Measurements from ENCODE around the gene ACP3.

ACP3 gene

GRCh38 chr3:132344666-132345280, 27.6 kb downstream of the ACP3 start:
- 0 out of 2 replicates have a peak, but pooled peaks cover 3% of the 10 kb centered on the region for H3K4me1 ChIP-seq (ENCODE audit: insufficient read depth, low read length)
- H3K9me3 ChIP-seq (ENCODE audit: insufficient read depth, low read depth, low read length) = no peaks in the 10 kb centered on the region
- H3K36me3 ChIP-seq (ENCODE audit: insufficient read depth, low read length) = no peaks in the 10 kb centered on the region
- H3K27me3 ChIP-seq (ENCODE audit: insufficient read depth, low read length) = no peaks in the 10 kb centered on the region
- no peak overlapping the region for H3K4me3 ChIP-seq (ENCODE audit: low read length)
- H3K9ac ChIP-seq (ENCODE audit: low read depth, low read length) = no peak overlapping the region
- no peak overlapping the region for H3K27ac ChIP-seq (ENCODE audit: low read depth, low read length)

- H3K9ac ChIP-seq (ENCODE audit: low read depth, low read length) = no peak overlapping the region
- H3K27me3 ChIP-seq (ENCODE audit: insufficient read depth, low read length) = no peaks in the 10 kb centered on the region
- no peaks in the 10 kb centered on the region for H3K36me3 ChIP-seq (ENCODE audit: insufficient read depth, low read length)
- no peak overlapping the region for H3K4me3 ChIP-seq (ENCODE audit: low read length)
- H3K4me1 ChIP-seq (ENCODE audit: insufficient read depth, low read length) = peaks cover 23% of the 10 kb centered on the region
- WGBS = 85% methylated on average over 5 of the region's 5 CpGs
- no peaks in the 10 kb centered on the region for H3K9me3 ChIP-seq (ENCODE audit: insufficient read depth, low read depth, low read length)
- no peak overlapping the region for H3K27ac ChIP-seq (ENCODE audit: low read depth, low read length)
Measured at GRCh38 chr3:132346841-132347736, 29.9 kb downstream of the ACP3 start.

- Histone ChIP-seq H3K9me3 (ENCODE audit: insufficient read depth, low read depth, low read length) (no peaks in the 10 kb centered on the region), H3K4me3 (ENCODE audit: low read length) (no peak overlapping the region), H3K27ac (ENCODE audit: low read depth, low read length) (no peak overlapping the region), H3K36me3 (ENCODE audit: insufficient read depth, low read length) (no peaks in the 10 kb centered on the region), H3K27me3 (ENCODE audit: insufficient read depth, low read length) (no peaks in the 10 kb centered on the region), H3K4me1 (ENCODE audit: insufficient read depth, low read length) (peaks cover 20% of the 10 kb centered on the region), H3K9ac (ENCODE audit: low read depth, low read length) (no peak overlapping the region)
- 44% methylated on average over 1 of the region's 1 CpG for WGBS
Measured at GRCh38 chr3:132347811-132348210, 30.6 kb downstream of the ACP3 start.

- Histone ChIP-seq H3K9me3 (ENCODE audit: insufficient read depth, low read depth, low read length) (no peaks in the 10 kb centered on the region), H3K4me3 (ENCODE audit: low read length) (no peak overlapping the region), H3K4me1 (ENCODE audit: insufficient read depth, low read length) (peaks cover 20% of the 10 kb centered on the region), H3K9ac (ENCODE audit: low read depth, low read length) (no peak overlapping the region), H3K27ac (ENCODE audit: low read depth, low read length) (no peak overlapping the region), H3K36me3 (ENCODE audit: insufficient read depth, low read length) (no peaks in the 10 kb centered on the region), H3K27me3 (ENCODE audit: insufficient read depth, low read length) (no peaks in the 10 kb centered on the region)
- WGBS = no CpG with 5 or more reads among the region's 1 CpG
Measured at GRCh38 chr3:132348531-132348930, 31.3 kb downstream of the ACP3 start.

- no peaks in the 10 kb centered on the region for H3K27me3 ChIP-seq (ENCODE audit: insufficient read depth, low read length)
- 43% methylated on average over 1 of the region's 1 CpG for WGBS
- no peak overlapping the region for H3K4me3 ChIP-seq (ENCODE audit: low read length)
- H3K36me3 ChIP-seq (ENCODE audit: insufficient read depth, low read length) = no peaks in the 10 kb centered on the region
- no peak overlapping the region for H3K27ac ChIP-seq (ENCODE audit: low read depth, low read length)
- H3K4me1 ChIP-seq (ENCODE audit: insufficient read depth, low read length) = peaks cover 20% of the 10 kb centered on the region
- H3K9me3 ChIP-seq (ENCODE audit: insufficient read depth, low read depth, low read length) = no peaks in the 10 kb centered on the region
- H3K9ac ChIP-seq (ENCODE audit: low read depth, low read length) = no peak overlapping the region
Measured at GRCh38 chr3:132350814-132351213, 33.6 kb downstream of the ACP3 start.

GRCh38 chr3:132351222-132351806, 34.1 kb downstream of the ACP3 start:
- Histone ChIP-seq H3K4me3 (ENCODE audit: low read length) (no peak overlapping the region), H3K4me1 (ENCODE audit: insufficient read depth, low read length) (peaks cover 20% of the 10 kb centered on the region), H3K27me3 (ENCODE audit: insufficient read depth, low read length) (no peaks in the 10 kb centered on the region), H3K27ac (ENCODE audit: low read depth, low read length) (peak overlapping the region; percentile 17; the same call in 1 of the 2 replicates), H3K9ac (ENCODE audit: low read depth, low read length) (no peak overlapping the region), H3K36me3 (ENCODE audit: insufficient read depth, low read length) (no peaks in the 10 kb centered on the region), H3K9me3 (ENCODE audit: insufficient read depth, low read depth, low read length) (no peaks in the 10 kb centered on the region)
- 59% methylated on average over 4 of the region's 5 CpGs for WGBS

- no peaks in the 10 kb centered on the region for H3K27me3 ChIP-seq (ENCODE audit: insufficient read depth, low read length)
- no peaks in the 10 kb centered on the region for H3K36me3 ChIP-seq (ENCODE audit: insufficient read depth, low read length)
- H3K9ac ChIP-seq (ENCODE audit: low read depth, low read length) = no peak overlapping the region
- H3K4me1 ChIP-seq (ENCODE audit: insufficient read depth, low read length) = peaks cover 20% of the 10 kb centered on the region
- H3K9me3 ChIP-seq (ENCODE audit: insufficient read depth, low read depth, low read length) = no peaks in the 10 kb centered on the region
- no peak overlapping the region for H3K27ac ChIP-seq (ENCODE audit: low read depth, low read length)
- no peak overlapping the region for H3K4me3 ChIP-seq (ENCODE audit: low read length)
- WGBS = 20% methylated on average over 5 of the region's 6 CpGs
Measured at GRCh38 chr3:132352556-132353143, 35.4 kb downstream of the ACP3 start.

GRCh38 chr3:132354916-132355702, 37.9 kb downstream of the ACP3 start:
- no peaks in the 10 kb centered on the region for H3K27me3 ChIP-seq (ENCODE audit: insufficient read depth, low read length)
- H3K36me3 ChIP-seq (ENCODE audit: insufficient read depth, low read length) = no peaks in the 10 kb centered on the region
- 86% methylated on average over 8 of the region's 9 CpGs for WGBS
- no peak overlapping the region for H3K4me3 ChIP-seq (ENCODE audit: low read length)
- H3K27ac ChIP-seq (ENCODE audit: low read depth, low read length) = no peak overlapping the region
- H3K9me3 ChIP-seq (ENCODE audit: insufficient read depth, low read depth, low read length) = no peaks in the 10 kb centered on the region
- H3K4me1 ChIP-seq (ENCODE audit: insufficient read depth, low read length) = peaks cover 18% of the 10 kb centered on the region
- no peak overlapping the region for H3K9ac ChIP-seq (ENCODE audit: low read depth, low read length)

- 96% methylated on average over 5 of the region's 5 CpGs for WGBS
Measured at GRCh38 chr3:132356568-132356967, 39.4 kb downstream of the ACP3 start.

GRCh38 chr3:132360717-132361116, 43.5 kb downstream of the ACP3 start:
- Histone ChIP-seq H3K36me3 (ENCODE audit: insufficient read depth, low read length) (no peaks in the 10 kb centered on the region), H3K27ac (ENCODE audit: low read depth, low read length) (no peak overlapping the region), H3K27me3 (ENCODE audit: insufficient read depth, low read length) (no peaks in the 10 kb centered on the region), H3K9me3 (ENCODE audit: insufficient read depth, low read depth, low read length) (no peaks in the 10 kb centered on the region), H3K9ac (ENCODE audit: low read depth, low read length) (no peak overlapping the region), H3K4me1 (ENCODE audit: insufficient read depth, low read length) (no peaks in the 10 kb centered on the region), H3K4me3 (ENCODE audit: low read length) (no peak overlapping the region)
- 93% methylated on average over 1 of the region's 1 CpG for WGBS

More at GRCh38 chr3:132356568-132356967, 39.4 kb downstream of the ACP3 start:
- H3K9me3 ChIP-seq (ENCODE audit: insufficient read depth, low read depth, low read length) = no peaks in the 10 kb centered on the region
- no peaks in the 10 kb centered on the region for H3K27me3 ChIP-seq (ENCODE audit: insufficient read depth, low read length)
- no peak overlapping the region for H3K4me3 ChIP-seq (ENCODE audit: low read length)
- no peak overlapping the region for H3K9ac ChIP-seq (ENCODE audit: low read depth, low read length)
- no peaks in the 10 kb centered on the region for H3K36me3 ChIP-seq (ENCODE audit: insufficient read depth, low read length)
- no peak overlapping the region for H3K27ac ChIP-seq (ENCODE audit: low read depth, low read length)
- peaks cover 4% of the 10 kb centered on the region; the same call in 1 of the 2 replicates for H3K4me1 ChIP-seq (ENCODE audit: insufficient read depth, low read length)
